ENCODE data around the gene MAPK14.
A peak's percentile ranks its signal among the peaks of the same experiment; 100 is the strongest.
"Not testable (repeated sequence)": the region's sequence is repeated elsewhere in the genome, so short reads cannot be mapped to it uniquely, and the experiment has no call there.

Gene MAPK14

GRCh38 chr6:36027501-36028087, at the start of gene MAPK14:
TSS of gene MAPK14 (plus strand) at chr6:36027808. CDS start at chr6:36028158, 350 bp downstream.
- peak; percentile 99 for DNase-seq (ENCODE audit: low read depth)

- DNase-seq (ENCODE audit: low read depth) = not testable (repeated sequence)
Observed at GRCh38 chr6:35980126-35980525, 47.5 kb upstream of the MAPK14 start.

- DNase-seq (ENCODE audit: low read depth) = no peak
Observed at GRCh38 chr6:35980991-35981645, 46.5 kb upstream of the MAPK14 start.

- no peak for DNase-seq (ENCODE audit: low read depth)
Observed at GRCh38 chr6:35984701-35985100, 42.9 kb upstream of the MAPK14 start.

- DNase-seq (ENCODE audit: low read depth) = not testable (repeated sequence)
Observed at GRCh38 chr6:35988047-35988446, 39.6 kb upstream of the MAPK14 start.

GRCh38 chr6:35993150-35993549, 34.5 kb upstream of the MAPK14 start:
- no peak for DNase-seq (ENCODE audit: low read depth)

- no peak for DNase-seq (ENCODE audit: low read depth)
Observed at GRCh38 chr6:36000451-36000850, 27.2 kb upstream of the MAPK14 start.

- no peak for DNase-seq (ENCODE audit: low read depth)
Observed at GRCh38 chr6:36015666-36016065, 11.9 kb upstream of the MAPK14 start.

GRCh38 chr6:36018339-36018738, 9.3 kb upstream of the MAPK14 start:
- no peak for DNase-seq (ENCODE audit: low read depth)

- no peak for DNase-seq (ENCODE audit: low read depth)
Observed at GRCh38 chr6:36019167-36019566, 8.4 kb upstream of the MAPK14 start.

GRCh38 chr6:36020154-36020553, 7.5 kb upstream of the MAPK14 start:
- DNase-seq (ENCODE audit: low read depth) = no peak

GRCh38 chr6:36023996-36024795, 3.4 kb upstream of the MAPK14 start, which contains the start of gene SLC26A8:
TSS of gene SLC26A8 (minus strand) at chr6:36024641. CDS start at chr6:36019707, 4,934 bp downstream.
- no peak for DNase-seq (ENCODE audit: low read depth)

GRCh38 chr6:36025260-36025931, 2.2 kb upstream of the MAPK14 start:
- DNase-seq (ENCODE audit: low read depth) = no peak

- DNase-seq (ENCODE audit: low read depth) = no peak
Observed at GRCh38 chr6:36025932-36026327, 1.7 kb upstream of the MAPK14 start.

GRCh38 chr6:36028088-36028876, 674 bp downstream of the MAPK14 start:
- DNase-seq (ENCODE audit: low read depth) = no peak

GRCh38 chr6:36028877-36029324, 1.3 kb downstream of the MAPK14 start:
- peak; percentile 78 for DNase-seq (ENCODE audit: low read depth)

- DNase-seq (ENCODE audit: low read depth) = no peak
Observed at GRCh38 chr6:36029464-36029863, 1.9 kb downstream of the MAPK14 start.

- no peak for DNase-seq (ENCODE audit: low read depth)
Observed at GRCh38 chr6:36032261-36032660, 4.7 kb downstream of the MAPK14 start.

GRCh38 chr6:36033144-36033543, 5.5 kb downstream of the MAPK14 start:
- not testable (repeated sequence) for DNase-seq (ENCODE audit: low read depth)

GRCh38 chr6:36033935-36034334, 6.3 kb downstream of the MAPK14 start:
- DNase-seq (ENCODE audit: low read depth) = no peak

- no peak for DNase-seq (ENCODE audit: low read depth)
Observed at GRCh38 chr6:36034441-36034840, 6.8 kb downstream of the MAPK14 start.

- no peak for DNase-seq (ENCODE audit: low read depth)
Observed at GRCh38 chr6:36035225-36035624, 7.6 kb downstream of the MAPK14 start.

All from CMK (cell line).